HFFc6 (cell line): ENCODE data around the gene TNNI2. TPM values are rescaled to one million over a fixed set of nuclear protein-coding genes. Genes with fewer than 3 reads are reported as not detected.

Source experiments
- DNase-seq: peaks from one replicate; pipeline ENCODE4 v3.0.0-alpha.2; 2018
- H3K27ac Mint-ChIP-seq: 2 replicates; pipeline ENCODE4 v1.8.0; 2020; ENCODE audit warnings: mild to moderate bottlenecking, mixed read lengths
- H3K27me3 Mint-ChIP-seq: 2 replicates; pipeline ENCODE4 v1.8.0; 2021; ENCODE audit warnings: mild to moderate bottlenecking, moderate library complexity, mixed read lengths; ENCODE audit not compliant: insufficient read depth
- H3K36me3 Mint-ChIP-seq: 2 replicates; pipeline ENCODE4 v1.8.0; 2021; ENCODE audit warnings: low read depth, mixed read lengths
- H3K4me1 Mint-ChIP-seq: 2 replicates; pipeline ENCODE4 v1.8.0; 2020; ENCODE audit warnings: low read depth, mixed read lengths
- H3K4me3 Mint-ChIP-seq: 2 replicates; pipeline ENCODE4 v1.8.0; 2020; ENCODE audit warnings: mild to moderate bottlenecking, moderate library complexity, mixed read lengths
- H3K9me3 Mint-ChIP-seq: 2 replicates; pipeline ENCODE4 v1.8.0; 2020; ENCODE audit warnings: mild to moderate bottlenecking, mixed read lengths
- total RNA-seq, 6 experiments: library from RNA; stranded (reverse); fragmentation: NEBNext Ultra II Directional; extraction: Animal tissue kit (Norgen Biotek cat#: 25700); gene quantifications; 2 replicates in 1 of 6; 3 replicates in 5 of 6; pipeline ENCODE4 v1.2.3, GENCODE V29; 2021
- TF ChIP-seq, protein P1 (sequence below): fragments of 200-600 bp; sonication (generic); IDR thresholded peaks from 2 replicates; pipeline ENCODE4 v1.5.0; 2021; ENCODE audit warnings: antibody characterized with exemption, mild to moderate bottlenecking

TNNI2 gene
- total RNA-seq, 6 experiments from 2014 or later, result not detected

DNA sequence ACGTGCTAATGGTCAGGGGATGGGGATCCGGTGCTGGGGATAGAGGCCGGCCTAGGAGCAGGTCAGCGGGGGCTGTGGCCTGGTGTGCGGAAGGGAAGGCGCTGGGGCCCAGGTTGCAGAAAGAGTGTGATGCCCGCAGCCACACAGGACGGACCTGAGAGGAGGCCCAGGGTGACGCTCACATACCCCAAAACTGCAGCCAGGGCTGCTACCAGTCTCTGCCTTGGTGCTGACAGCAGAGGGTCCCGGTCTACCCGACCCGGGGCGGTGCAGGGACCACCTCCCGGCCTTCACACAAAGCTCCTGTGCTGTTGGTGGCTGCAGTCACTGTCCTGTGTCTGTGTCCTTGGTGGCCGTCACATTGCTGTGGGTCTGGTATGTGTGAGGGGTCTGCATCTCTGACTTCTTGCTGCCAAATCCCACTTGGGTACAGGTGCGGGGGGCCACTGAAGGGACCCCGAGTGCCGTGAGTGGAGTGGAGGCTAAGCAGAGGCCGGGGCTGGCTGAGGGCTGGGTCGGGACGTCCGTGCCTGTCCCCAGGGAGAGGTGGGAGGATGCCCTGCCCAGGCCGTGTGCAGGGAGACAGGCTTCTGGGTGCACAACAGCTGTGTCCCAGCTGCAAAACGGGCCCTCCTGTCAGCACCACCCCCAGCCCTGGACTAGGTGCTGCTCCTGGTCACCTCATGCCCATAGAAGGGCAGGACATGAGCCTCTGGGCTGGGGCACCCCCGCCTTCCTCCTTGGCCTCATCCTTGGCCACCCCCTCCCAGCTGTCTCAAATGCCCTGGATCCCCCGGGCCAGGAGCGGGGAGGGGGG, 15.6 kb downstream of the TNNI2 start:
- no peaks in the 10 kb centered on the region for H3K4me1 Mint-ChIP-seq
- no peak overlapping the region for H3K27ac Mint-ChIP-seq
- H3K36me3 Mint-ChIP-seq, result no peaks in the 10 kb centered on the region
- H3K4me3 Mint-ChIP-seq, result no peak overlapping the region
- peaks cover 20% of the 10 kb centered on the region for H3K27me3 Mint-ChIP-seq
- no peaks in the 10 kb centered on the region for H3K9me3 Mint-ChIP-seq
- DNase-seq, result no peak
- TF ChIP-seq, protein P1, sequence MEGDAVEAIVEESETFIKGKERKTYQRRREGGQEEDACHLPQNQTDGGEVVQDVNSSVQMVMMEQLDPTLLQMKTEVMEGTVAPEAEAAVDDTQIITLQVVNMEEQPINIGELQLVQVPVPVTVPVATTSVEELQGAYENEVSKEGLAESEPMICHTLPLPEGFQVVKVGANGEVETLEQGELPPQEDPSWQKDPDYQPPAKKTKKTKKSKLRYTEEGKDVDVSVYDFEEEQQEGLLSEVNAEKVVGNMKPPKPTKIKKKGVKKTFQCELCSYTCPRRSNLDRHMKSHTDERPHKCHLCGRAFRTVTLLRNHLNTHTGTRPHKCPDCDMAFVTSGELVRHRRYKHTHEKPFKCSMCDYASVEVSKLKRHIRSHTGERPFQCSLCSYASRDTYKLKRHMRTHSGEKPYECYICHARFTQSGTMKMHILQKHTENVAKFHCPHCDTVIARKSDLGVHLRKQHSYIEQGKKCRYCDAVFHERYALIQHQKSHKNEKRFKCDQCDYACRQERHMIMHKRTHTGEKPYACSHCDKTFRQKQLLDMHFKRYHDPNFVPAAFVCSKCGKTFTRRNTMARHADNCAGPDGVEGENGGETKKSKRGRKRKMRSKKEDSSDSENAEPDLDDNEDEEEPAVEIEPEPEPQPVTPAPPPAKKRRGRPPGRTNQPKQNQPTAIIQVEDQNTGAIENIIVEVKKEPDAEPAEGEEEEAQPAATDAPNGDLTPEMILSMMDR, result no peak

DNA sequence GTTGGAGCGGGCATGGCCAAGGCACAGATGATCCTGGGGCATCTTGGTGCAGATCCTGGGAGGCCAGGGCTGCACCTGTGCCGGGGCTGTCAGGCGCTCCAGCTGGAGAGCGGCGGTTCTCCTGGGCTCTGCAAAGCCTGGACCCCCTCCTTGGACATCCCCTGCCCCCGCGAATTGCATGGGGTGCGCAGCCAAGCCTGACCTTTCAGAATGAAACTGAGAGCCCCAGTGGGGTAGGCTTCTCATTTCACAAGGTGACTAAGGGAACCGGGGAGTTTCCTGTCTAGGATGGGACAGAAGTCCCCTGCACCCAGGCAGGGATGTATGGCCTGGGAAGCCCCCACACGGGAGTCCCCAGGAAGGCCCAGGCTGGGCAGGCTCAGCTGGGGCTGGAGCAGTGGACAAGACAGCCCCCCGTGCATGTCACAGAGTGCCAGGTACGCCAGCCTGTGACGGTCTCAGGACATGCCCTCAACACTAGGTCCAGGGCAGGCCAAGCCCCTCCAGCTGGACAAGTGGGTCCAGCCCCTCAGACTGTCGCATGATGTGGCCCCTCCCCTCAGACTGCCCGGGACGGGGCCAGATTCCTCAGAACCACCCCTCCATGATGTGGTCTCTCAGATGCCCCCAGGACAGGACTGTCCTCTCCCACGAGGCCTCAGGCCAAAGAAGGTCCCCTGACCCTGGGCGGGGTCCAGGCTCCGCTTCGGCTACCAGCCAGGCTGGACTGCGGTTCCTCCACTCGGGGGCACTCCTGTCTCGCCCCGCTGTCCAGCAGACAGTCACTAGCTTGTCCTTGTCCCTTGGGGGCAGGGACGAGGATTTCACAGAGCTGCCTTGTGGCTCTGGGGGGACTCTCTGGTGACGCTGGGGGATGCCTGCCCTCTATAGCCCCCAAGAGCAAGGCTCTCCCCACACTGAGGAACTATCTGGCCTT, 16.4 kb downstream of the TNNI2 start:
- Mint-ChIP-seq H3K4me1 (no peaks in the 10 kb centered on the region), H3K4me3 (no peak overlapping the region), H3K36me3 (no peaks in the 10 kb centered on the region), H3K27me3 (peaks cover 20% of the 10 kb centered on the region), H3K27ac (no peak overlapping the region), H3K9me3 (no peaks in the 10 kb centered on the region)
- TF ChIP-seq, protein P1, result no peak
- no peak for DNase-seq

DNA sequence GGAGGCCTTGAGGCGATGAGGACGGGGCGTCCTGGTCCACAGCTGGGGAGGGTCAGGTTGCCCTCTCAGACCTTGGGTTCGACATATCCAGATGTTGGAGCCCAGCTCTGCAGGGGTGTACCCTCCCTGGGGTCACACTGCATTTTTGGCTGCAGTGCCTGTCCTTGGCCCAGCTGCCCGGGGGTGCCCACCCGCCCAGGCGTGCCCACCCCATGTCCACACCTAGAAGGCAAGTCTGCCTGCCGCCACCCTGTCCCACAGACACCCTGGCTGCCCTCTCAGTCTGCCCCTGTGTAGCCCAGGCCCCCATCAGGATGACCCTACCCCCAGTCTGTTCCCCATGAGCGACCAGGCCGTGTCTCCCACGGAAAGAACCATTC, 17.1 kb downstream of the TNNI2 start:
- no peak for DNase-seq
- TF ChIP-seq, protein P1, result no peak
- no peaks in the 10 kb centered on the region for H3K36me3 Mint-ChIP-seq
- no peak overlapping the region for H3K4me3 Mint-ChIP-seq
- H3K4me1 Mint-ChIP-seq, result no peaks in the 10 kb centered on the region
- H3K27ac Mint-ChIP-seq, result no peak overlapping the region
- no peaks in the 10 kb centered on the region for H3K9me3 Mint-ChIP-seq
- H3K27me3 Mint-ChIP-seq, result peaks cover 20% of the 10 kb centered on the region

DNA sequence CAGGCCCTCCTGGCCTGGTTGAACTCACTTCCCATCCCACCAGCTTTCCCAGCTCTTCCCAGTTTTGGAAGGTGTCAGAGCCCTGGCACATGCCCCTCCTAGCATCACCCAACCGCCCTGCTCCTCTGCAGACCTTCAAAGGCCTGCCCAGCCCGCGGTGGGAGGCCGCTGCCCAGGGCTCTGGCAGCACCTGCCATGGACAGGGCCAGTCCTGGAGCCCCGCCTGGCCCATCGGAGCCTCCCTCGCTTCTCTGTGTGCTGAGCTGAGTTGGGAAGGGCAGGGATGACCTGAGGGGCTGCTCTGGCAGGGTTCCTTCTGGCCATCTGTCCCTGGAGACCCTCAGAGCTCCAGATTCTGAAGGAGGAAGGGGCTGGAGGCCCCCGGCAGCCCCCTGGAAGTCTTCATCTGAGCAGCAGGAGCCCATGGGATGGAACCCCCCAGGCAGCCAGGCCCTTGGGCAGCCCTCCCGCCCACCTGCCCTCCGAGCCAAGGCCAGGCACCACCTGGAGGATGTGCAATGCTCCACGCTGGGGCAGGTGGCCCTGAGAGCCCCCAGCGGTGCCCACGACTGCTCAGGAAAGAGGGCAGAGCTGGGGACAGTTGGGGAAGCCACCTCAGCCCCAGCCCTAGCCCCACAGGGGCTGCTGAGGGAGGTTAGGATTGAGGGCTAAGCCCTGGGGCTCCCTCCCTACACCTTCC, 17.7 kb downstream of the TNNI2 start:
- DNase-seq, result no peak
- TF ChIP-seq, protein P1, result no peak
- Mint-ChIP-seq H3K4me1 (no peaks in the 10 kb centered on the region), H3K9me3 (no peaks in the 10 kb centered on the region), H3K4me3 (no peak overlapping the region), H3K27me3 (peaks cover 17% of the 10 kb centered on the region), H3K27ac (no peak overlapping the region), H3K36me3 (no peaks in the 10 kb centered on the region)

DNA sequence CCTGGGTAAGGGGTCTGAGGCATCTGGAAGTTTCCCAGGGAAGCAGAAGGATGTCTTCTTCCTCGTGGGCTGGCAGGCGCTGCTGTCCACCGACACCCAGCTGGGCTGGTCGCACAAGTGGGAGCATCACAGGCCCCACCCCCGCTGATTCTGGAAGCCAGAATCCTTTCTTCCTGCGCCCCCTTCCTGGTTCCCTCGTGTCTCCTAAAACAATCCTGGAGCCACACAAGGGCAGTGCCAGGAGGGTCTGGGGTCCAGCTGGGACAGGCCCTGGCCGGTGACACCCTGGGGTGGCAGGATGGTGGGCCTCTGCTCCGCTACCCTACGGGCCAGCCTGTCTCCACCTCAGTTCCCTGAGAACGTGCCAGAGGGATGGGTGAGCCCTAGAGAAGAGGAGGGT, 18.3 kb downstream of the TNNI2 start:
- Mint-ChIP-seq H3K9me3 (no peaks in the 10 kb centered on the region), H3K36me3 (no peaks in the 10 kb centered on the region), H3K4me3 (no peak overlapping the region), H3K27ac (no peak overlapping the region), H3K27me3 (peaks cover 16% of the 10 kb centered on the region), H3K4me1 (no peaks in the 10 kb centered on the region)
- TF ChIP-seq, protein P1, result no peak
- no peak for DNase-seq
